ENCODE measurements around the gene SCN10A.
A peak's percentile ranks its signal among the peaks of the same experiment; 100 is the strongest.

SCN10A gene

DNA sequence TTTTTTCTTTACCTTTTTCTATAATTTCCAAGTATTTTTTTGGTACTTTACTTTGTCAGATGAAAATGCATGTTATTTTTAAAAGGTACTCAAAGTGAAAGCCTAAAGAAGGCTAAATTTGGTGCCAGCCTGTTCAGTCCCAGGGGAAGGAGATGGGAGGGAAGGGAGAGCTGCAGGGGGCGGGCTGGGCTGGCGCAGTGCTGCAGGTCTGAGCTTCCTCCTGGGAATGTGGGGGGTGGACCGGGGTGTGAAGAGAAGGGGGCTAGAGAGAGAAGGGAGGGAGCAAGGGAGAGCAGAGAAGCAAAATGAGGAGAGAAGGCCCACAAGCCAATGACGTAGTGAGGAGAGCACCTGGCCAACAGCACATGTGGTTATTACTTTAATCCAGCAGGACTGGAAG lies 95.6 kb downstream of the SCN10A start:
- no peak for DNase-seq (ENCODE audit: low read depth)

DNA sequence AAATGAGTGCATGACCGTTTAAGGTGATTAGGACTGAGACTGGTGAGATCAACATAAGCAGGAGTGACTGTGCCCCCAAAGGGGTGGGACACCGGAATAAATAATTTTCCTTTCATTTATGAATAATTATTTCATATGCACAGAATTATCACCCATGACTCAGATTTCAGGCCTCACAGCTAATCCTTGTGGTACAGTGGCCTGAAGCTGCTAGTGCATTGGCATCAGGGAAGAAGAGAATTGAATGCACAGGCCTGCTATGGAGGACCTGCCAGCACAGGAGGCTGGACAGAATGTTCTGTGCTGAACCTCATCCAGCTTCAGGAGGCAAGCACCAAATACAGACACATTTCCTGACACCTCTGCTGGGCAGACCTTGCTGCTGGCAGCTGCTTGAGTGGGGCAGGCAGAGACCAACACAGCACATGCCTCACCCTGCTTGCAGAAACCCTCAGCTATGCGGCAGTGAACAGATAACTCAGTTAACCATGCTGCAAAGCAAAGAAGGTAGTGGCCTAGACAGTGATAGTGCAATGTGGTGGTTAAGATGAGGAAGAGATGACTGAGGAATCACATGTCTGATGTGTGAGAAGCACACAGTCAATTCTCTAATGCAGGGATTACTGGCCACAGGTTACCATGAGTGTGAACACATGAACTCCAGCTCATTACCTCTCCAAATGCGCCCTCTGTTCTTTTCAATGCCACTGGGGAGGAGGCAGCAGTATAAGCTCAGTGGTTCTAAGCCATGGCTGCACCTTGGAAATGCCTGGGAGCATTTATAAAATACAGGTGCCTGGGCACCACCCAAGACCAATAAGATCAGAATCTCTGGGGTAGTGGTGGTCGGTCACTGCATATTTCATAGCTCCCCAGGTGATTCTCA lies 98.4 kb downstream of the SCN10A start:
- no peak for DNase-seq (ENCODE audit: low read depth)

DNA sequence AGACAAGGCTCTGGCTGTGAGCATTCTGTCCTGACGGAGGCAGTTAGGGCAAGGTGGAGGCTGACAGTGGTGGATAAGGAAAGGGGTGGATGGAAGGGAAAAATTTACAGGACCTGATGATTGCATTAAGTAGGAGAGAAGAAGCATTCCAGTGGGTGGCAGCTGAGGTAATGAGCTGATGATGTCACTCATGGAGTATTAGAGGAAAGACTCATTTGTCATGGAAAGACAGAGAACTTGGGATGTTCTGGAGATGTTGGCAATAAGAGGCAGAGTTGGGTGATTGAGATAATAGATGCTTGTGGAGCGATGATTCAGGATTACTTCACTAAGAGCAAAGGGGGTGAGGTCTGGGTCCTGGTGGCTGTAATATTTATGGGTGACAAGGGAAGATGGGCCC lies 102.9 kb downstream of the SCN10A start:
- DNase-seq (ENCODE audit: low read depth), result no peak

DNA sequence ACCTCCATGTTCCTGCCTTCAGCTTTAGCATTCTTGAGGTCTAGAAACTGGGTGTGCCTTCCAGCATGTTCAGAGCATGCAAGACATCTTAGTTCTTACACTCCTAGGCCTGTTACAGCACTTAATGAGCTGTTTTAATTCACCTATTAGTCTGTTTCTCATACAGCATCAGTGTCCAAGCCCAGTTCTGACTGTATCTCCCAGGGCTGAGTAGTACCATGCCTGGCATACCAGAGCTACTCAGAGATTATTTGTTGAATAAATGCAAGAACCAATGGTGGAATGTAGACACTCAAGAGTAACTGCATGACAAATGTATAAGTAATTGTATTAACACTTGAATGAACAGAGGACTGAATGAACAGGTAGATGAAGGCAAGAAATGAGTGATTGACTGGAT lies 104.7 kb downstream of the SCN10A start:
- no peak for DNase-seq (ENCODE audit: low read depth)

DNA sequence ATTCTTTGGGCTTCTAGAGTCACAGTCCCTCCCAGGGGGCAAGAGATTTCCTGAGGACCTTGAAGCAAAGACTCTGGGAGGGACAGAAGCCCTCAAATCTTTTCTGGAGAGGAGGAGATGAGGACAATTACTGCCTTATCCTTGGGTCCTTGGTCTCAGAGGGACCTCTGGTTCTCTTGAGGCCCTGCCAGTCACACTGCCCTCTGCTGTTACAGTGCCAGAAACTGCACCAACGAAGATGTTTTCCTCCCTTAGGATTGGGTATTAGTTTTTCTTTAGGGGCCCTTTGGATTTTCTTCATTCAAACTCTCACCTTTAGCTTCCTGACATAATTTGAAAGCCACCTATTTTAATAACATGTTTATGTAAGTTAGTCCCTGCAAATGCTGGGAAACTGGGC lies 108.3 kb downstream of the SCN10A start:
- no peak for DNase-seq (ENCODE audit: low read depth)

DNA sequence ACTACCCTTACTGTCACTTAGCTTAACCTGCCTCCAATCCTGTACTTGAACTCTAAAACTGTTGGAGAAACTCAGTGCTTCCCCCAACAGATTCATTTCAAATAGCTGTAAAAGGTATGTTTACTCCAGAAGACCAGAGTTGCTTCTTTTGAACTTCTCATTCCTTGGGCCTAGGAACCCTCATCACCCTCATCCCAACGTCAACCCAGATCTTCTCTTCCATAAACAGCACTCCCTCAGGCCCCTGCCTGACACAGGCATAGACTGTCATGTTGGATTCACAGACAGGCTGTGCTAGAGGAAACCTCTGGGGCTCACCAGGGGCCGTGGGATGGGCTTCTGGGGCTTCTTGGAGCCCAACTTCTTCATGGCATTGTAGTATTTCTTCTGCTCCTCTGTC lies 109.1 kb downstream of the SCN10A start:
- DNase-seq (ENCODE audit: low read depth), result no peak

DNA sequence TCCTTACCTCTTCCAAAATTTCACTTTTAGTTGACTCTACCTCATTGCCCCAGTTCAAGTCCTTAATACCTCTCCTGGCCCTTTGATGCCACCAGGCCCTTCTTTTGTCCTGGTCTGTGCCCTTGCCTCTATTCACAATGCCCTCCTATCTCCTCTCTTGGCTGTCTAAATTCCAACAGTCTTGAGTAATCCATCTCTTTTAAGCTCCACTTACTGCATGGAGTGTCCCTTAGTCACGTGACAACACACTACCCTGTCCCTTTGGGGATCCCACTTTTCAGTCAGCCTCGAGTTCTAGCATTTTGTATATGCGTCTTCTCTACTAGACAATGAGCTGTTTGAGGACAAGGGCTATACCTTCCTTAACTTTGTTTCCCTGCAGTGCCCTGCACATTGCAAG lies 113.8 kb downstream of the SCN10A start:
- DNase-seq (ENCODE audit: low read depth), result no peak

DNA sequence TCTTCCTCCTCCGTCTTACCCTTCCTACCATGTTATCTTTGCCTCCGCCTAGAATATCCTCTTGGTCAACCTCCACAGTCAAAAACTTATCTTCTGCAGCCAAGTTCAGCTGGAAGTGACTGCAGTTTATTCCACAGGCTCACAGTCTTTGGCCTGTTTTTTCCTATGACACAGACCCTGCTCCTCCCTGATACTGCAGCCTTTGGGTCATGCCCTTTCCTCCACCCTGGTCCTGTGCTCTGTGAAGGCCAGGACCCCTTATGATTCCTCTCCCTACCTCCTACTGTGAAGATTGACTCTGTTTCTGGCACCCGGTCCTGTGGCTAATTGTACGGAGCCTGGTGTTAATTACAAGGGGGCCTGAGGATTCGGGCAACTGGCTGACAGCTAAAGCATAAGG lies 117.3 kb downstream of the SCN10A start:
- DNase-seq (ENCODE audit: low read depth), result no peak

DNA sequence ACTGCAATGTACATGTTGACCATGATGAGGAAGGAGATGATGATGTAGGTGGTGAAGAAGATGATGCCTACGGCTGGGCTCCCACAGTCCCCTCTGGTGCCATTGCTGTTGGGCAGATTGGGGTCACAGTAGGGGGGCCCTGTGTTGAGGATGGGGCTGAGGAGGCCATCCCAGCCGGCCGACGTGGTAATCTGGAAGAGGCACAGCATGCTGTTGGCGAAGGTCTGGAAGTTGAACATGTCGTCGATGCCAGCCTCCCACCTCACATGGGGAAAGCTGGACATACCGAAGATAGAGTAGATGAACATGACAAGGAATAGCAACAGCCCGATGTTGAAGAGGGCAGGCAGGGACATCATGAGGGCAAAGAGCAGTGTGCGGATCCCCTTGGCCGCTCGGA lies 118.0 kb downstream of the SCN10A start:
- no peak for DNase-seq (ENCODE audit: low read depth)

DNA sequence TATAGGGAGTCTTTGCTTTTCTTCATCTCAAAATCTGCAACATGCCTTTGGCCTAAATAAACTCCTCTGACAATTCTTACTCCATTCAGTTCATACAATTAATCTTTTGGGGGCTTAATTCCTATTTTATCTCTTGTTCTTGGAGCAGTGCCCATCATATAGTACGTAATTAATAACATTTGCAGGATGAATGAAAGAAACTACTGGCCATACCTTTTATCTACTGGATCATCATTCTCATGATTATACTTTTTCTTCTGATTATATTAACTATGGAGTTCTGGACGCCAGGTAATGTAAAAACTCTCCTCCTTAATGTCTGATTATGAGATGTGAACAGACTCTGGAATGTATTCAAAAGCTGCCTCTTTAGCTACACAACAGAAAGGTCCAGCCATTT lies 120.0 kb downstream of the SCN10A start:
- no peak for DNase-seq (ENCODE audit: low read depth)

DNA sequence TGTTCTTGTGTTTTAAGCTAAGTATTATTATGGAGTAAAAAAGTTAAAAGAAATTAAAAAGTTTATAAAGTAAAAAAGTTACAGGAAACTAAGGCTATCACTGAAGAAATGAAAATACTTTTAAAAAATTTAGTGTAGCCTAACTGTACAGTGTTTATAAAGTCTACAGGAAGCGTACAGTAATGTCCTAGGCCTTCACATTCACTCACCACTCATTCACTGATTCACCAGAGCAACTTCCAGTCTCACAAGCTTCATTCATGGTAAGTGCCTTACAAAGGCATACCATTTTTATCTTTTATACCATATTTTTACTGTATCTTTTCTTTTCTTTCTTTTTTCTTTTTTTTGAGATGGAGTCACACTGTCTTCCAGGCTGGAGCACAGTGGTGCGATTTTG lies 125.8 kb downstream of the SCN10A start:
- no peak for DNase-seq (ENCODE audit: low read depth)

DNA sequence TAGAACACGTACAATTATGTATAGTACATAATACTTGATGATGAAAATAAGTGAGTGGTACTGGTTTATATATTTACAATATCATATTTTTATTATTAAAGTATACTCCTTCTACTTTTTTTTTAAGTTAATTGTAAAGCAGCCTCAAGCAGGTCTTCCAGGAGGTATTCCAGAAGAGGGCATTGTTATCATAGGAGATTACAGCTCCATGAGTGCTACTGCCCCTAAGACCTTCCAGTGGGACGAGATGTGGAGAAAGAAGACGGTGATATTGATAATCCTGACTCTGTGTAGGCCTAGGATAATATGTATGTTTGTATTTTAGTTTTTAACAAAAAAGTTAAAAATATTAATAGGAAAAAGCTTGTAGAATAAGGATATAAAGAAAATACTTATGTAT lies 126.2 kb downstream of the SCN10A start:
- DNase-seq (ENCODE audit: low read depth), result no peak

DNA sequence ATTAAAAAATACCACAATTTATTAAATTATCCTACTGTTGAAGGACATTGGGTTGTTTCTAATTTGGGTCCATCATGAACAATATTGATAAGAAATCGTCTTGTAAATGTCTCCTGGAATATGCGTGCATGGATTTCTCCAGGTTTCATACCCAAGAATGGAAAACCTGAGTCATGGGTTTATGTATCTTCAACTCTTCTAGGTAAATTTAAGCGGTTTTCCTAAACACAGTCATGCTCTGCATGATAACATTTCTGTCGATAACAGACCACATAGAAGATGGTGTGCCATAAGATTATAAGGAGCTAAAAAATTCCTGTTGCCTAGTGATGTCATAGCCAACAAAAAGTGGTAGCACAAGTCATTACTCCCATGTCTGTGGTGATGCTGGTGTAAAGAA lies 126.7 kb downstream of the SCN10A start:
- DNase-seq (ENCODE audit: low read depth), result no peak

DNA sequence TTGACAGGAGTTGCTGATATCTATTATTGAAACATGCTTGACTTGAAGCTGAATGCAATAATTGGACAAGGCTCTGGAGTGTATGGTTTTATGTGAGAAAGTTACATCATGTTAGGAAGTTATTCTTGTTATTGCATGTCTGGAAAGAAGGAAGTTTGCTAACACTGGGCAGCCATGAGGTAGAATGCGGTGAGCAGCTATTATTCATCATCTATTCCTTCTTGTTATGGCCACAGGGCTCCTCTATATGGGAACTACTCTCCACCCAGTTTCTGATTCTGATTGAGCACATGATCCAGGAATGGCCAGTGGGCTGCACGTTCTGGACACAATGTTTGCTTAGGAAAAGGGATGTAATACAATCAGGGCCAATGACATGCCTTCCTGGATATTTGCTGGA lies 128.7 kb downstream of the SCN10A start:
- no peak for DNase-seq (ENCODE audit: low read depth)

DNA sequence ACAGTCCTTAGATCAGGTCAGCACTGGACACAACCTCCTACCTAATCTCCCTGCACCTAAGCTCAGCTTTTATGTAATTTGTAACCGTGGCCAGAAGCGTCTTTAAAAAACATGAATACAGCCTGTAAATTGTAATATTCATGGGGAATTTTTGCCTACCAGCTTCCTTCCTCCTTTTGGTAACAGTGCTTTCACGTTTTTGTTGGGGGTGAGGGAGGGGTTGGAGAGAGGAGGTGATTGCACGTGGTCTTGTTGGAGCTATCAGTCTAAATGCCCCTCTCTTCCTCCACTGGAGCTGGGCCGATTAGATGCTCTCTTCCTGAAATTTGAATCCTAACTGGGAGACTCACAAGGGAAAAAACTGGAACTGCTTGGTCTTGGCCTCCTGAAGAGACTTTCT lies 131.5 kb downstream of the SCN10A start:
- no peak for DNase-seq (ENCODE audit: low read depth)

DNA sequence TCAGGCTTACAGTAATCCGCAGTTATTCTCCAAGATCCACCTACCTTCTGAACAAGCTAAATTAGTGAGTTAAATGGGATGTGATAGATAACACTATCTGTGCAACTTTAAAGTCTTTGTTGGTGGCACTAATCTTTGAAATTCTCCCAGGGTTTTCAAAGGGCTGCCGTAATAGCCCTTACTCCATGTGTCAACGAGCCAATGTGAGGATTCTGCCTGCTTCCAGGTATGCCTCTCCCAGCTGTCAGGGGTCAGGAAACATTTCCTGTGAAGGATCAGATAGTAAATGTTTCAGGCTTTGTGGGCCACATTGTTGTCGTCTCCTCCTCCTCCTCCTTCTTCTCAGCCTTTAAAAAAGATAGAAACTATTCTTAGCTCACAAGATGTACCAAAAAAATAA lies 146.3 kb downstream of the SCN10A start:
- no peak for DNase-seq (ENCODE audit: low read depth)

DNA sequence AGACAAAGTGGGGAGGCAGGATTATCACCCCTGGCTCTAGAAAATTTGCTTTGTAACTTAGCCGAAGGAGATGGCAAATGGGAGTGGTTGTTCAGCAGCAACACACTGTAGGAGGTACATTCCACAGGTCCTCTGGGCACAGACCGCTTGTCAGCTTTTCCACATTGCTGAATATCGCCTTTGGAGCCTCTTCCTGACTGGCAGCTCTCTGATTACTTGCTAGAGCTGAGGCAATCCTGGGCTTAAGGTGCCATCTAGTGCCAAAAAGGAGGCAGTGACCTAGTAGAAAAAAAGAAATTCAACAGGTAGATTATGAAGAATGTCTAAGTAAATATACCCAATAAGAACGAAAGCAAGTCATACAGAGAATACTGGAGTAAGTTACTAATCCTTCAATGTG lies 153.5 kb downstream of the SCN10A start:
- peak; percentile 11 for DNase-seq (ENCODE audit: low read depth)

DNA sequence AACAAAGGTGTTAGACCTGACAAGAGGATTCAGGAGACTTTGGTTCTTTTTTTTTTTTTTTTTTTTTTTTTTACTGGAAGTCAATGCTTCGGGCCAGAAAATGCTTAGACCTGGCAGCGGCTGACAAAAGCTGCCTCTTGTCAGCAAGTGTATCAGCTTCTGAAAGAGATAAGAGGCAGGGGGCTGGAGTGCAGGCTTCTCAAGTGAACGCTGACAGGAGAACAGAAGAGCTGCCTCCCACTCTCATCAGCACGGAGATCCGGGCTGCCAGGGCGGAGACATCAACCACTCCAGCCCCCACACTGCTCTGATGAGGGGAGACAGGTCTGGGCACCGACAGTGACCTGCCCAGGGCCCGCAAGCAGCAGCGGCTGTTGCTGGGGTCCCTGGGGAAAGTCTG lies 157.2 kb downstream of the SCN10A start:
- DNase-seq (ENCODE audit: low read depth), result no peak

DNA sequence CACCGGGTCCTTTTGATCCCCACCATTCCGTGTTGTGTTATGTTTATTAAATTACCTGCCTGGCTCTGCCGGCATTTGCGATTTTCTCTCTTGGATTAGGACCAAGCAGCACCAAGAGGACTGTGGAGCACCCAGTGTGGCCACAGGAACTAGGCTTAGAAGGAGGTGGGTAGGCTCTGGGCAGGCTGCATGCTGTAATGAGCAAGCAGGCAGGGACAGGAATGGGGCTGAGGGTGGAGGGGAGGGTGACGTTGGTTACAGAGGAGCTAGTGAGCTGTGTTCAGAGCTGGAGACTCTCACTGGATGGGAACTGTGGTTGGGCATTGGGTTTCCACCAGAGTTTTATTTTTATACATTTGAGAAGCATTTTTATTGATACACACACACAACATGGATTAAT lies 158.6 kb downstream of the SCN10A start:
- DNase-seq (ENCODE audit: low read depth), result no peak

DNA sequence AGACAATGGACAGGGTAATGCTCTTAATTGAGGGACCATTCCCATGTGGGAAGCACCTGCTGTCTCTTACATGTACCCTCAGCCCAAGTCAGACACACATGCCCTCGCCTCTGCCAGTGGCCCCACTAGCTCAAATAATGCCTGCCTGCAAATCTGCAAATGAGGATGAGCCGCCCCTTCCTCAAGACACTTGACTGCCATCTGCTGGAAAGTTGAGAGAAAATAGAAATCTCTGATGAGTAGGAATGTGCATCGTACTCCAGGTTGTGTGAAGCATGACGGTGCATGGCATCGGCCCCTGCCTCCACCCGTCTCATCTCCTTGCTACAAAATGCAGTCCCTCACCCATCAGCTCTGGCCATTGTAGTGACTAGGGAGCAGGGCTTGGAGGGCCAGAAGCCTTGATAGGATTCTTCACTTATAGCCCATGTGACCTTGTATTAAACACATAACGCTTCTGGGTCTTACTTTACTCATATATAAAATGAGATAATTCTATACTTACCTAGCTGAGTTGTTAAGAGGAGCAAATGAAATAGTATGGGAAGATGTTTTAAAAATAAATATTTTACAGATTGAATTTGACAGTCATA lies 160.2 kb downstream of the SCN10A start:
- no peak for DNase-seq (ENCODE audit: low read depth)

DNA sequence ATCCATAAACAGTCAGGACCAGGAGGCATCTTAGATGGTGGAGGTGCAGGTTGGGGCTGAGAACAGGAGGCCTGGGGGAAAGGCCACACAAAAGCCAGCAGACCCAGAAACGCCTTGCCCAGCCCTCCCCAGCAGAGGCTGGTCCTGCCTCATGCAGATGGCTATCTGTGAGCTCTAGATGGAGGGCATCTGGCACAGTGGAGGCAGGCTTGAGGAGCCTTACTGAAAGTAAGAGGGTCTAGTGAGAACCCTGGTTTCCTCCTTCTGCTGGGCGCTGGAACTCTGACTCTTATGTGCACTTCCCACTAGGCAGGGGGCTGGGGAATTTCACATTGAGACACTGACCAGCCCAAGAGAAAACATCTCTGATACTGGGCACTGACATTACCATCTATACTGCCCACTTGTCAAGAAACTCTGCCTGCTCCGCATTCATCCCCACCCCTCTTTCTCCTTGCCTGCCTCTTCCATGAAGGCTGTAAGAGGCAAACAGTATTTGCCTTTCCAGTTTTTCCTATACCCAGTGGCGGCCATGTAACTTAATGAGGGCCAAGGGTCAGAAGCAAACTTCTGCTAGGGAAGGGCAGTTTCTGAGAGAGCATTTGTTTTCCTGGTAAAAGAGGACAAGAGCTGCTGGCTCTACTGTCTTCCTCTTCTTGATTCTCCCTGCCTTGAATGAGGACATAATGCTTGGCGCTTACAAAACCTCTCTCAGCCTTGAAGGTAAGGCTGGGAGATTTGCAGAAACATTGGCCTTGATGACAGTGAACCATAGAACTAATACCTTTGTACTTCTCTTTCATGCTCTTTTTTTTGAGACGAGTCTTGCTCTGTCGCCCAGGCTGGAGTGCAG lies 162.1 kb downstream of the SCN10A start:
- DNase-seq (ENCODE audit: low read depth), result no peak

DNA sequence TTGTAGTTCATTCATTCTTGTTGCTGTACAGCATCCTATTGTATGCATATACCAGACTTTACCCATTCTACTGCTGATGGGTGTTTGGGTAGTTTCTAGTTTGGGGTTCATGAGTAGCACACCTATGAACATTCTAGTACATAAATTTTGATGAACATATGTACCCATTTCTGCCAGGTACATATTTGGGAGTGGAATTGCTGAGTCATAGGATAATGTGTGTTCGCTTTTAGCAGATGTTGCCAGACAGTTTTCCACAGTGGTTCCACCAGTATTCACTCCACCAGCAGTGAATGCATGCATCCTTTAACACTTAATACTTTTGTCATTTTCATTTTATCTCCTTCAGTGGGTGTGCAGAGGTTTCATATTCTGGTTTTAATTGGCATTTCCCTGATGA lies 163.1 kb downstream of the SCN10A start:
- DNase-seq (ENCODE audit: low read depth), result no peak

DNA sequence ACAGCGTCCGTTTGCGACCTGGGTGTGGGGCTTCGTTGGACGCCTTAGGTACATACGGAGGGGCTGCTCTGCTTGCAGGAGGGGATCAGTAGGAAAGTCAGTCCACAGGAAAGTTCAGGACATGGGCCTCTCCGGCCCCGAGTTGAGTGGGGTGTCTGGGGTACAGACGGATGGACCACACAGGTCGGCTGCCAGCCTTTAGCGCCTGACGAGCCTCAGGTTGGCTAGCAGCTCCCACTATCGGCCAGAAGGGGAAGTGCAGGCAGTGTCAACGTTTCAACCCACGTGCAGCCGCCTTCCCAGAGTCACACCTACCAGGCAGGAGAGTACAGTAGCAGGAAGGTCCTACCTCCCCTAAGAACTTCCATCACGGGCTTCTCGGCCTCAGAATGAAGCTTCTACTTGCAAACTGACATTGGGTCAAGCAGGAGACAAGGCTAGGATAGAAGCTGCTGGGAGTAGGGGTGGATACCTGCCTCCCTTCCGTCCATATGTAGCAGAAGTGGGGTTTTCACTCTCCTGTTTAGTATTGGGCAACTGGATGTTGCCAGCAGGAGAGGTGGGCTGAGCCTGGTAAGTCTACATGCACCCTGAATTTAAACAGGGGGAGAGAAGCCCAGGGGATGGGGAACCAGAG lies 164.7 kb downstream of the SCN10A start:
- no peak for DNase-seq (ENCODE audit: low read depth)
